ENCODE data around the gene CEMIP2.

Gene CEMIP2

DNA sequence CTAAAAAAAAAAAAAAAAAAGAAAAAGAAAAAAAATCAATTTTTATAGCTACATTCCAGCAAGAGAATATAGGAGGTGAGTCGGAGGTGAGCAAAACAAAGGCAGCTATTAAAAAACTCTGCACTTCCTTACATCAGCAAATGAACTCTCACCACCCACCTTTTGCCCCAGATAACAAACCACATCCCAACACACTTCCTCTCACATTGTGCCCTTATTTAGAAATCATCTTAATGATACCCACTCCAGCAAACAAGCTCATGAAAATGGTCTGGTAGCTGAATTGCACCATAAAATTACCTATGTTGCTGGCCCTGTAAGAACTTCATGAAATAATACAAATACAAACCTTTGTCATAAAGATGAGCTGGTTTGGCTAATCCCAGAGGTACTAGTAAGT, 82.9 kb downstream of the CEMIP2 start:
- H3K4me3 ChIP-seq (replicated peaks; ENCODE audit: low read depth, low read length), result no peak overlapping the region
- DNase-seq (ENCODE audit: extremely low read depth, low read depth), result no peak
- TF ChIP-seq, protein P1, sequence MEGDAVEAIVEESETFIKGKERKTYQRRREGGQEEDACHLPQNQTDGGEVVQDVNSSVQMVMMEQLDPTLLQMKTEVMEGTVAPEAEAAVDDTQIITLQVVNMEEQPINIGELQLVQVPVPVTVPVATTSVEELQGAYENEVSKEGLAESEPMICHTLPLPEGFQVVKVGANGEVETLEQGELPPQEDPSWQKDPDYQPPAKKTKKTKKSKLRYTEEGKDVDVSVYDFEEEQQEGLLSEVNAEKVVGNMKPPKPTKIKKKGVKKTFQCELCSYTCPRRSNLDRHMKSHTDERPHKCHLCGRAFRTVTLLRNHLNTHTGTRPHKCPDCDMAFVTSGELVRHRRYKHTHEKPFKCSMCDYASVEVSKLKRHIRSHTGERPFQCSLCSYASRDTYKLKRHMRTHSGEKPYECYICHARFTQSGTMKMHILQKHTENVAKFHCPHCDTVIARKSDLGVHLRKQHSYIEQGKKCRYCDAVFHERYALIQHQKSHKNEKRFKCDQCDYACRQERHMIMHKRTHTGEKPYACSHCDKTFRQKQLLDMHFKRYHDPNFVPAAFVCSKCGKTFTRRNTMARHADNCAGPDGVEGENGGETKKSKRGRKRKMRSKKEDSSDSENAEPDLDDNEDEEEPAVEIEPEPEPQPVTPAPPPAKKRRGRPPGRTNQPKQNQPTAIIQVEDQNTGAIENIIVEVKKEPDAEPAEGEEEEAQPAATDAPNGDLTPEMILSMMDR (IDR thresholded peaks at IDR 0.05; ENCODE audit: low read depth, low read length, missing control alignments), result no peak

DNA sequence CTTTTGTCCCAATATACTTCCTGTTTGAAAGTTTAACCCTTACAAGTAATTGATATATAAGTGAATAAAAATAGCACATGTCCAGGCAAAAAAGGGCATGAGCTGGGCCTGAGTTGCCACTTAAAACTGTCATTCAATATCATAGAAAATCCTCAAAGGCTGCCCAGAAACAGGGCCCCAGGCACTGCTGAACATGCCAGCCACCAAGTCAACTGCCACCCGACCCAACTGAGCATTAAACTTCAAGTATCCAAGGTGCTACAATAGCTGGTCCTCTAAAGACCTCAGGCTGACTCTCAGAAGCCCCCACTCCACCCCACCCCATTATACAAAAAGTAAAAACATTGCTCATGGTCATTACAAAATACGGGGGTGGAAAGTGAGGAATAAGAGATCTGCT, 83.7 kb downstream of the CEMIP2 start:
- TF ChIP-seq, protein P1 (IDR thresholded peaks at IDR 0.05; ENCODE audit: low read depth, low read length, missing control alignments), result no peak
- no peak overlapping the region for H3K4me3 ChIP-seq (replicated peaks; ENCODE audit: low read depth, low read length)
- DNase-seq (ENCODE audit: extremely low read depth, low read depth), result no peak

DNA sequence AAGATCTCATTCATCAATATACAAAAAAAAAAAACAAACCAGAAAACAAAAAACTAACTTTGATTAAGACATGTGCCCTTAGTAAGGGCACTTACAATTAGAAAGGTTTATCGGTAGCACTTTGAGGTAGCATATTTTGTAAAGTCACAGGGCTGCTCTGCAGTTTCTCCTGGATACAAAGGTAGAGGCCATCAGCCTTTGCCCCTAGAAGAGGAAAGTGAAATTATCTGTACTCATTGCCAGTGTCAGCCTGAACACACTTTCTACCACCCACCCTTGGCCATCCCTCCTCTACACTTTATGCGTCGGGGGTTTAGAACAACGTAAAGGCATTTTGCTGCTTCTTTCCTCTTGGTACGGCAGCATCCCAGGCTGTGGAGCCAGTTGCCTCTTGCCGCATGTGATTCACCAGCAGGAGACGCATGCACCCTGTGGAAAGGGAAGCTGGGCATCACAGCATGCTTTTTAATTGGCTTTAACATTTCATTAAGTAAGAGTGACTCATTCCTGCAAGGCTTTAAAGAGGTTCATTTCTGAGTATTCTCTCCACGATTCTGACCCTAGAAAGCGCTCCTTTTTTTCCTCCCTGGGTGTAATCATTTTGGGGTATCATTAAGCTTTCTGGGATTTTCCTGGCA, 84.6 kb downstream of the CEMIP2 start:
- TF ChIP-seq, protein P1 (IDR thresholded peaks at IDR 0.05; ENCODE audit: low read depth, low read length, missing control alignments), result peak; percentile 61
- no peak for DNase-seq (ENCODE audit: extremely low read depth, low read depth)
- no peak overlapping the region for H3K4me3 ChIP-seq (replicated peaks; ENCODE audit: low read depth, low read length)

DNA sequence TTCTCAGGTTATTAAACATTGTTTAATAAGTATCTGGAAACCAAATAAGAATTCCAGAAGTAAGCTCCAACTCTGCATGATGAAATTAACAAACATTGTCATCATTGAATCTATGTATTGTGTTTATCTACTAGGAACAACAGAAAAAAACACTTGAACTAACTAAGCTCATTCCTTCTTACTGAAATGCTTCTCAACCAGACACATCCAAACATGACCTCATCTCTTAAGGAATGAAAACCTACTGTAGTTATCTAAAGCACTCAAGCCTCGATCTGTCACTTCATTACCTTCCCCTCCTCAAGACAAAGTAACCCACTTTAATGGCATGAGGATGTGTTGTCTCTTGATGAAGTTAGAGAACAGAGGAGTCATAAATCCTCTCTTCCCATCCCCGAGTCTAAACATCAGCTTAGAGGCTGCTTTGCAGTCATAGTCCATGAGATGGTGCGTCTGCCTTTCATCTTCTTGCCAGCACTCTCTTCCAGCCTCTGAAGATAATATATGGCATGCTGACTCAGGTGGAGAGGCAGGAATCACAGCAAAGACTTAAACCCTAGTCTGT, 86.5 kb downstream of the CEMIP2 start:
- no peak overlapping the region for H3K4me3 ChIP-seq (replicated peaks; ENCODE audit: low read depth, low read length)
- TF ChIP-seq, protein P1 (IDR thresholded peaks at IDR 0.05; ENCODE audit: low read depth, low read length, missing control alignments), result no peak
- no peak for DNase-seq (ENCODE audit: extremely low read depth, low read depth)

DNA sequence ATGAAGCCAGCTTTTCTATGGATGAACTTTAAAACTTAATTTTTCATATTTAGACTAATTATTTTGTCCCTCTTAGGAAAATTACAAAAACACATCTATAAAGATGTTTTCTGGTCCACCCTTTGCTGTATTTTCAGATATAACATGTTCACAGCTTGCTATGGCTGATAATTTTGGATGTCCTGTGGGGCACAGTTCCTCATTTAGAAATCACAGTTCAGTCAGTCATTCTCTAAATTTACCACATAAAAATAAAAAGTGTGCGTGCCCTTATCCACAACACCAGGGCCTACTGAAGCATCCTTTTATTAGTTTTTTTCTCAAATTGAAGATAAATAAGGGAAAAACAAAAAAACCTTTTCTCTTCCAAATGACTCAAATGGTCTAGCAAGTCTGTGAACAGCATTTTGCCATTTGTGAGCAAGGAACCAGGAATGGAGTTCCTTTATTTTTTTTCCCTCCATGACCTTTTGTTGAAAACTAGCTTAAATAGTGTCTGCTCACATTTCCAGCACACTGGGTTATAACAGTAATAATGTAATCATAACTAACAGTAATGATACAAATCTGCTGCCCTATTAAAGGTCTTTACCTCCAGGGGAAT, 87.1 kb downstream of the CEMIP2 start:
- no peak overlapping the region for H3K4me3 ChIP-seq (replicated peaks; ENCODE audit: low read depth, low read length)
- TF ChIP-seq, protein P1 (IDR thresholded peaks at IDR 0.05; ENCODE audit: low read depth, low read length, missing control alignments), result no peak
- no peak for DNase-seq (ENCODE audit: extremely low read depth, low read depth)

DNA sequence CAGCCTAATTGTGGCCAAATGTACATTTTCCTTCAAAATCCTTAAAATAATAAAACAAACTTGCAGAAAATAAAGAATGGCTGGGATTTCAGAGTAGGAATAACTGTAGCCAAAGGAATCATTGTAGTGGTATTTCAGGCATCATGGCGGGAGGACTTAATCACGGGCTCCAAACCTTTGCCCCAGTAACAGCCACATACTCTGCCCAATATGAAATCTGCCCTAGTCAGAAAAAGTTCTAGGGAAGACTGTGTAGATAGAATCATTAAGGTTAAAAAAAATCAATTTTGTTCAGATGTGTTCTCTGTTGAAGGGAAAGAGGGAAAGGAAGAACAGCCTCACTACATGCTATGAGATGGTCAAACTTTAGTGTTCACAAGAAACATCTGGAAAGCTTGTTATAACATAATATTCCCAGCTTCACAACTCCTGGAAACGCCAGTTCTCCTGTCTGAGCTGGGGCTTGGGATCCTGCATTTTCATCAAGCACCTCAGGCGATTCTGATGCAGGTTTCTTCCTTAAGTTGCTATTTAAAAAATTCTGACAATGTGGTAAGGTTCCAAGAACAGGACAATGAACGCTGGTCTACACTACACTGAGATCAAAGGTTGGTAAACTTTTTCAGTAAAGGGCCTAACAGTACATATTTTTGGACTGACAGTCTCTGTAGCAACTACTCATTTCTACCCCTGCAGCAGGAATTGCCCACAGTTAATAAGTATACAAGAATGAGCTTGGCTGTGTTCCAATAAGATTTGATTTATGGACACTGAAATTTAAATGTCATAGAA, 87.9 kb downstream of the CEMIP2 start:
- DNase-seq (ENCODE audit: extremely low read depth, low read depth), result no peak
- TF ChIP-seq, protein P1 (IDR thresholded peaks at IDR 0.05; ENCODE audit: low read depth, low read length, missing control alignments), result no peak
- no peak overlapping the region for H3K4me3 ChIP-seq (replicated peaks; ENCODE audit: low read depth, low read length)
